SK-N-DZ (cell line): Measurements from ENCODE around the gene KDM5B.

Experiments
- DNase-seq: peaks from one replicate; pipeline ENCODE4 v3.0.0-alpha.2; 2015; ENCODE audit warnings: low spot score
- small RNA-seq, 2 experiments: library from RNA; depleted of rRNA; stranded (forward); fragments of <200 nt; gene quantifications; one replicate each; pipeline ENCODE3, GENCODE V24; 2014

The KDM5B gene

GRCh38 chr1:202685641-202686040 lies 122.6 kb downstream of the KDM5B start:
- no peak for DNase-seq

- no peak for DNase-seq
These were observed 123.5 kb downstream of the KDM5B start for GRCh38 chr1:202684716-202685115.

- no peak for DNase-seq
These were observed 125.2 kb downstream of the KDM5B start for GRCh38 chr1:202683029-202683428.

GRCh38 chr1:202682477-202682876 lies 125.7 kb downstream of the KDM5B start:
- DNase-seq = no peak

GRCh38 chr1:202681736-202682420 lies 126.3 kb downstream of the KDM5B start:
- DNase-seq = no peak

- DNase-seq = no peak
These were observed 127.5 kb downstream of the KDM5B start for GRCh38 chr1:202680586-202681352.

- no peak for DNase-seq
These were observed 128.6 kb downstream of the KDM5B start for GRCh38 chr1:202679406-202680177.

GRCh38 chr1:202677433-202677832 lies 130.8 kb downstream of the KDM5B start:
- DNase-seq = no peak

Small RNAs within 50 kb of the gene (small RNA-seq; reads per million reads assigned to genes)
- gene AC098934.3 = 0 reads per million in 2 experiments
